Suprapubic skin (tissue), 4 donors: ENCODE data around the gene NTMT1. TPM values are rescaled to one million over a fixed set of nuclear protein-coding genes. Genes with fewer than 3 reads are reported as not detected.
A peak's percentile ranks its signal among the peaks of the same experiment; 100 is the strongest.

ENCODE experiments used
- DNase-seq, 2 donors: peaks; one replicate each; pipeline ENCODE4 v3.0.0-alpha.2; 2019; ENCODE audit warnings: low spot score in 2 of 2
- H3K27ac ChIP-seq: fragments of 200-600 bp; sonication (generic); one replicate; pipeline ENCODE4 v1.5.1; 2019
- H3K27me3 ChIP-seq: fragments of 200-600 bp; sonication (generic); one replicate; pipeline ENCODE4 v1.5.1; 2019
- H3K36me3 ChIP-seq: fragments of 200-600 bp; sonication (generic); one replicate; pipeline ENCODE4 v1.5.1; 2019
- H3K4me1 ChIP-seq: fragments of 200-600 bp; sonication (generic); one replicate; pipeline ENCODE4 v1.5.1; 2019
- H3K4me3 ChIP-seq: fragments of 200-600 bp; sonication (generic); one replicate; pipeline ENCODE4 v1.5.1; 2019; ENCODE audit warnings: mild to moderate bottlenecking
- H3K9me3 ChIP-seq: fragments of 200-600 bp; sonication (generic); one replicate; pipeline ENCODE4 v1.5.1; 2019
- EP300 ChIP-seq: sonication (generic); formaldehyde crosslinking; IDR thresholded peaks from one replicate; pipeline ENCODE4 v1.6.1; 2017; ENCODE audit warnings: antibody characterized with exemption
- POLR2A ChIP-seq, 2 donors: fragments of 450-650 bp; IDR thresholded peaks; one replicate each; pipeline ENCODE4 v1.6.1; 2017; ENCODE audit warnings: antibody characterized with exemption in 2 of 2, mild to moderate bottlenecking in 2 of 2, moderate library complexity in 2 of 2
- POLR2AphosphoS5 ChIP-seq, 3 donors: sonication (generic); formaldehyde crosslinking; IDR thresholded peaks; one replicate each; pipeline ENCODE4 v1.6.1; 2017; ENCODE audit warnings: antibody characterized with exemption in 3 of 3
- whole genome bisulfite sequencing: methylation state at CpG from one replicate; pipeline ENCODE4 v1.1.5; 2018; 5-methylcytosine and 5-hydroxymethylcytosine counted together
- total RNA-seq, 4 donors: library from RNA; depleted of rRNA; stranded (reverse); fragments of >200 nt; gene quantifications; one replicate each; pipeline ENCODE4 v1.1.0, GENCODE V29; 2016
- TF ChIP-seq, protein P1 (sequence below), 2 donors: fragments of 200-600 bp in 1 of 2; fragments of 450-650 bp in 1 of 2; sonication (generic) in 1 of 2; IDR thresholded peaks; one replicate each; pipeline ENCODE4 v1.5.1; 2016 to 2019; ENCODE audit warnings: antibody characterized with exemption in 2 of 2, mild to moderate bottlenecking in 1 of 2, moderate library complexity in 1 of 2

Gene NTMT1
- total RNA-seq, 4 donors from 2014 or later: 19.4 to 25.0 (median 20.8) TPM

DNA sequence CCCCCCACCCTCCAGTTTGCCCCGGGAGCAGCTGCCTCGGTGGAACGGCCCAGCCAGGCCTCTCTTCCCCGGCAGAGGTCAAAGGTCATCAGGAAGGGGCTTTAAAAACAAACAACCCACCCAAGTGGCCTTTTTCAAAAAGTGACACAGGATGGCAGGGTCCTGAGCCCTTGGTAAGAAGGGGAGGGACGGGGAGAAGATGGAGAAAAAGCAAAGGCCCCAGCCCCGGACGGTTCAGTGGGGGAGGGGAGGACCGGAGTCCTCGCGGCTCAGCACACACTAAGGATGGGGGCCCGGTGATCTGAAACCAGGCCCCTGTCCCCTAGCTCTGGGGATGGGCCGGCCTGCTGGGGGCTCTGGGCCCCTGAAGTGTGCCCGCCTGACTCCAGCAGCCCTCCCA lies 40.6 kb downstream of the NTMT1 start:
- TF ChIP-seq POLR2AphosphoS5 (IDR thresholded peaks at IDR 0.05) (no peak), POLR2A (IDR thresholded peaks at IDR 0.05) (no peak)
- Histone ChIP-seq H3K4me1 (peaks cover 44% of the 10 kb centered on the region), H3K27ac (peak overlapping the region; percentile 59), H3K36me3 (no peaks in the 10 kb centered on the region), H3K4me3 (peak overlapping the region; percentile 58), H3K9me3 (no peaks in the 10 kb centered on the region), H3K27me3 (peaks cover 14% of the 10 kb centered on the region)
- no peak for DNase-seq
- WGBS: 12% methylated on average over 6 of the region's 13 CpGs

DNA sequence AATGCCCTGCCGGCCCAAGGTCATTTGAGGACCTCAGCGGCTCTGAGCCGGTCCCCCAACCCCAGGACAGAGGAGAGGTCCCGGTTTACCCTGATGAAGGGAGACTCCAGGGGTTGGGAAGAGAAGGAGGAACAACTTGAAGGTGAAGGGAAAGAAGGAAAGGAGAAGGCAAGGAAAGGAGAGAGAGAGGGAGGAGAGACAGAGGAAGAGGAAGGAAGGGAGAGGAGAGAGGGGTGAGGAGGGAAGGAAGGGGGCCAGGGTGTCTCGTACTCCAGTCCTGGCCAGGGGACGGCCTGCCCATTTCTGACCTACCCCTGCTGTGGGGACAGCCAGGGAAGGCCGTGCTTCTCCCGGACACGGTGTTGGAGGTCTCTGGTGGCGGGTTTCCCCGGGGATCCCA lies 41.4 kb downstream of the NTMT1 start:
- peak overlapping the region; percentile 58 for H3K4me3 ChIP-seq
- TF ChIP-seq, protein P1, sequence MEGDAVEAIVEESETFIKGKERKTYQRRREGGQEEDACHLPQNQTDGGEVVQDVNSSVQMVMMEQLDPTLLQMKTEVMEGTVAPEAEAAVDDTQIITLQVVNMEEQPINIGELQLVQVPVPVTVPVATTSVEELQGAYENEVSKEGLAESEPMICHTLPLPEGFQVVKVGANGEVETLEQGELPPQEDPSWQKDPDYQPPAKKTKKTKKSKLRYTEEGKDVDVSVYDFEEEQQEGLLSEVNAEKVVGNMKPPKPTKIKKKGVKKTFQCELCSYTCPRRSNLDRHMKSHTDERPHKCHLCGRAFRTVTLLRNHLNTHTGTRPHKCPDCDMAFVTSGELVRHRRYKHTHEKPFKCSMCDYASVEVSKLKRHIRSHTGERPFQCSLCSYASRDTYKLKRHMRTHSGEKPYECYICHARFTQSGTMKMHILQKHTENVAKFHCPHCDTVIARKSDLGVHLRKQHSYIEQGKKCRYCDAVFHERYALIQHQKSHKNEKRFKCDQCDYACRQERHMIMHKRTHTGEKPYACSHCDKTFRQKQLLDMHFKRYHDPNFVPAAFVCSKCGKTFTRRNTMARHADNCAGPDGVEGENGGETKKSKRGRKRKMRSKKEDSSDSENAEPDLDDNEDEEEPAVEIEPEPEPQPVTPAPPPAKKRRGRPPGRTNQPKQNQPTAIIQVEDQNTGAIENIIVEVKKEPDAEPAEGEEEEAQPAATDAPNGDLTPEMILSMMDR (IDR thresholded peaks at IDR 0.05): no peak
- no peak for TF ChIP-seq POLR2A (IDR thresholded peaks at IDR 0.05)
- no peak for TF ChIP-seq POLR2AphosphoS5 (IDR thresholded peaks at IDR 0.05)
- TF ChIP-seq EP300: no peak
- WGBS: 37% methylated on average over 11 of the region's 11 CpGs
- peaks cover 14% of the 10 kb centered on the region for H3K27me3 ChIP-seq
- H3K27ac ChIP-seq: no peak overlapping the region
- H3K9me3 ChIP-seq: no peaks in the 10 kb centered on the region
- no peaks in the 10 kb centered on the region for H3K36me3 ChIP-seq
- peaks cover 45% of the 10 kb centered on the region for H3K4me1 ChIP-seq
- no peak for DNase-seq

DNA sequence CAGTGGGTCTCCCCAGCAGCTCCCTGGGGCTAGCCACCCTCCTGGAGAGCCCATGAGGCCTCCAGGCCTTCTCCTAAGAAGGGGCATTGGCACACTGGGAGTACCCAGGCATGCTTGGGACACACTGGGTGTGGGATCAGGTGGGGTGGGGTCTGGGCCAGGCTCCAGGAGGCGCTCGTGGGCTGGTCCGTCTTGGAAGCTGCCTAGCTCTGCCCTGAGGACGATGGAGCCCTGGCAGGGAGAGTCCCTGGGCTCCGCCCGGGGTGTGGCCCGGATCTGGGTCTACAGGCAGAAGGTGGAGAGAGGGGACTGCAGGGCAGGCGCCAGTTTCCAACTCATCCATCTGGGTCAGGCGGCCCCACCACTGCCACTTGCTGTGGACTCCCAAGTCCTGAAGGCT lies 41.9 kb downstream of the NTMT1 start:
- Histone ChIP-seq H3K27me3 (peaks cover 14% of the 10 kb centered on the region), H3K9me3 (no peaks in the 10 kb centered on the region), H3K27ac (no peak overlapping the region), H3K36me3 (no peaks in the 10 kb centered on the region), H3K4me1 (peaks cover 45% of the 10 kb centered on the region), H3K4me3 (peak overlapping the region; percentile 58)
- no peak for DNase-seq
- no CpG with 5 or more reads among the region's 9 CpGs for WGBS
- TF ChIP-seq, protein P1 (IDR thresholded peaks at IDR 0.05): no peak
- TF ChIP-seq POLR2AphosphoS5 (IDR thresholded peaks at IDR 0.05): no peak

DNA sequence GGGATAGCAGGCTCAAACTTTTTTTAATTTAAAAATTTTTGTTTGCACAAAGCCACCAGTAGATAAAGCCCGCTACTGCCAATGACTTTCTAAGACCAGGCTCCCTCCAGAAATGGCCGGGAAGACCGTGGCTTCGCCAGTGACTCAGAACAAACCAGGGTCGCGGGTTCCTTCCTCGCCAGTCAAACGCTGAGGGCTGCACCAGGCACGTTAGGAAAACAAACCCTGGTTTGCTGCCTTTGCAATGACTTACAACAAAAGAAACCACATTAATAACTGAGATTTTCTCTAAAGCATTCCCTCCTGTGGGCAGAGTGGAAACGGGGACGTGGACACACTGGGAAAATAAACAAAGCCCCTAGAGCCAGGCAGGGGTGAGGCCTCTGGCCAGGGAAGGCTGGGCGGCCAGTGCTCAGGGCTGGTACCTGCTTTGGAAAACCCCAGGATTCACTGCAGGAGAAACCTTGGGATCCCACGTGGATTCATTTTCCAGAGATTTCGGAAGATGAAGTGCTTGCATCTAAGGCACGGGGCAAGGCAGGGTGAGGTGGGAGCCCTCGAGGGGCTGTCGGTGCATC lies 43.3 kb downstream of the NTMT1 start:
- no peak overlapping the region for H3K27ac ChIP-seq
- peaks cover 45% of the 10 kb centered on the region for H3K4me1 ChIP-seq
- no peaks in the 10 kb centered on the region for H3K9me3 ChIP-seq
- H3K36me3 ChIP-seq: no peaks in the 10 kb centered on the region
- no peak for DNase-seq
- no peak overlapping the region for H3K4me3 ChIP-seq
- TF ChIP-seq, protein P1 (IDR thresholded peaks at IDR 0.05): no peak
- TF ChIP-seq POLR2AphosphoS5 (IDR thresholded peaks at IDR 0.05): no peak
- no peak for TF ChIP-seq POLR2A (IDR thresholded peaks at IDR 0.05)
- no peak for TF ChIP-seq EP300
- H3K27me3 ChIP-seq: peaks cover 14% of the 10 kb centered on the region
- WGBS: 64% methylated on average over 17 of the region's 17 CpGs

DNA sequence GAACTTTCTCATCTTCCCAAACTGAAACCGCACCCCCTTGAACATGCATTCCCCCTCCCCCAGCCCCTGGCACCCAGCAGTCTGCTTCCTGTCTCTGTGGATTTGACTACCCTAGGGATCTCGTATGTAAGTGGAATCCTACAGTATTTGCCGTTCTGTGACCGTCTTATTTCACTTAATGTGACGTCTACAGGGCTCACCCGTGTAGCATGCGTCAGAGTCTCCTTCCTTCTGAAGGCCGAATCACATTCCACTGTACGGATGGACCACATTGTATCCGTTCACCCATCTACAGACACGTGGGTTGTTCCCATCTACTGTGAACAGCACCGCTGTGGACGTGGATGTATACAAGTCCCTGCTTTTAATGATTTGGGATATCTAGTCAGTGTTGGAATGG lies 44.0 kb downstream of the NTMT1 start:
- 80% methylated on average over 13 of the region's 13 CpGs for WGBS
- peaks cover 13% of the 10 kb centered on the region for H3K27me3 ChIP-seq
- no peak overlapping the region for H3K27ac ChIP-seq
- no peak for DNase-seq
- H3K4me3 ChIP-seq: no peak overlapping the region
- H3K36me3 ChIP-seq: no peaks in the 10 kb centered on the region
- H3K9me3 ChIP-seq: no peaks in the 10 kb centered on the region
- TF ChIP-seq, protein P1 (IDR thresholded peaks at IDR 0.05): no peak
- TF ChIP-seq POLR2A (IDR thresholded peaks at IDR 0.05) (no peak), POLR2AphosphoS5 (IDR thresholded peaks at IDR 0.05) (no peak), EP300 (no peak)
- H3K4me1 ChIP-seq: peaks cover 48% of the 10 kb centered on the region

DNA sequence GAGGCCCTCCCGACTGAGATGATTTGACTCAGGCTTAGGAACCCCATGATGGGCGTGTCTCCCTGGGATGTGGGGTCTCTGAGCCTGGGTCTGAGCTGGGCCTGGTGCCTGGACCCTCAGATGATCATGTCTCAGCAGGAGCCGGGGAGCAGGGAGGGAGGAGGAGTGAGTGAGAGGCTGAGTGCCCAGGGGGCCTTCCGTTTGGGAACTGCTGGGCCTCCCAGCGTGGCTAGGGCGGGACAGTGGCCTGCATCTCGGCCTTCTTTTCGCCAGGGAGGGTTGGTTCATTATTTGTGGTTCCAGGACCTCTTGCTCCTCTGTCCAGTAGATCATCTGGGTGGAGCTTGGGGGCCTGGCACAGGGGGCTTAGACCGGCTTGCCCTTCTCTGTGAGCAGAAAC lies 45.1 kb downstream of the NTMT1 start:
- DNase-seq: no peak
- no peak overlapping the region for H3K4me3 ChIP-seq
- no peaks in the 10 kb centered on the region for H3K36me3 ChIP-seq
- H3K4me1 ChIP-seq: peaks cover 51% of the 10 kb centered on the region
- TF ChIP-seq POLR2A (IDR thresholded peaks at IDR 0.05) (no peak), POLR2AphosphoS5 (IDR thresholded peaks at IDR 0.05) (no peak), EP300 (no peak)
- TF ChIP-seq, protein P1 (IDR thresholded peaks at IDR 0.05): no peak
- peaks cover 3% of the 10 kb centered on the region for H3K27me3 ChIP-seq
- no peaks in the 10 kb centered on the region for H3K9me3 ChIP-seq
- H3K27ac ChIP-seq: no peak overlapping the region
- WGBS: 72% methylated on average over 6 of the region's 9 CpGs
